GM21423 (cell line): Measurements from ENCODE around the gene CYP27B1.

ENCODE experiments used
- ATAC-seq: cut with Tn5 transposase; IDR thresholded peaks from one replicate; pipeline ENCODE4 v1.9.1; 2021; ENCODE audit warnings: mild to moderate bottlenecking, moderate library complexity; ENCODE audit not compliant: unreplicated experiment

Gene CYP27B1

DNA sequence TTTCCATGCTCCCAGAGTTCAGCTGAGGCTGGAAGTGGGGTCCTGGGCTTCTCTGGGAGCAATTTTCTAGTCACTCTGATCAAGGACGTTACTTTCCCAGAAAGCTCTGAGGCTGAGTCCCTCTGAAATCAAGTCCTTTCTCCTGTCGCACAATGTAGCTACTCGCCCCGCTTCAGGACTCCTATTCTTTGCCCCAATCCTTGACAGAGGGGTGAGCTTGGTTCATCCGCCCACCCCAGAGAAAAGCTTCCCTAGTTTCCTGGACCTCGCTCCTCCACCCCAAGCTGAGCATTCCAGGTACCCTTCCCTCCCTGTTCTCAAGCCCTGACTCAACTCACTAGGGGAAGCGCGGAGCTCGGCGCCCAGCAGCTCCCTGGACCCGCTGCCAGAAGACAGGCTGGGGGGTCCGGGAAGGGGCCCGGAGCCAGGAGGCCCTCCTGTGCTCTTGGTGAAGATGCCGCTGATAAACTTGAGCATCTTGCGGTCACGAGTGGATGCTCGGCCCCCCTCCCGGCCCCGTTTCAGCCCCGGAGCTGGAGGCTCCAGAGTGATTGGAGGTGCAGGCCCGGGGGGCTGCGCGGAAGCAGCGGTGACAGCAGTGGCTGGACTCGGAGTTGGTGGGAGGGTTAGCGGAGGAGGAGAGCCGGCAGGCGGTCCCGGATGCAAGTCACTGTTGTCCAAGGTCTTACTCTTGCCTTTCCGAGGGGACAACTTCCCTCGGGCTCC, 30.0 kb downstream of the CYP27B1 start:
- ATAC-seq, result no peak

DNA sequence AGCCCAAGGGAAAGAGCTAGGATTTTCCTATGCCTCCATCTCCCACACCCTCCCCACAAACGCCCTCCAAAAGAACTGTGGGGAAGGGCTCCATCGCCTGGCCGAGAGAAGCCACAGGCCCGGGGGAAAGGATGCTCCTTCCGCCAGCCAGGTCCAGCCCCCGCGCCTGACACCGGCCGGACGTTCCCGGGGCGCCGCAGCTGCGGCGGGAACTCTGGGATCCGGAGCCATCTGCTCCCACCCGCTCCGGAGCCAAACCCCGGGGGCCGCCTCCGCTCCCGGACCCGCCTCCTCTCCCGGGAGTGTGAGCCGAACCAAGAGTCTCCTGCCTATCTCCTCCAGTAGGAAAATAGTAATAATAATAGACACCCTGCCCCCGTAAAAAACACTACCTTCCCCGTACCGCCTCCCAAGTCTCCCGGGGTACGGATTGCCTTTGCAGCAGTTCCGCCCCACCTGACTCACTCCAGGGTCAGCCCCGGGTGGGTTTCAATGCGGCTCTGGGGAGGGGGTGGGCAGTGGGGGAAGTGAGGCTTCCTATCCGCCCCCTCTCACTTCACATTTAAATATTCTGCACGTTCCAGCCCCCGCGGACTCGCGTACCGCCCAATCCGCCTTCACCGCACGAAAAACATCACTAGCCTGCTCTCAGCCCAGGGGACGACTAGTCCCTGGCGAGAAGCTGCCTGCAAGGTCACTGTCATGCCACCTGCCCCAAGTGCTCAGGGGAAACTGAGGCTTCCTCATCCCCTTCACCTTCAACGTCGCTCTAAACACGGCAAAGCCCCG, 30.7 kb downstream of the CYP27B1 start:
- ATAC-seq, result no peak

DNA sequence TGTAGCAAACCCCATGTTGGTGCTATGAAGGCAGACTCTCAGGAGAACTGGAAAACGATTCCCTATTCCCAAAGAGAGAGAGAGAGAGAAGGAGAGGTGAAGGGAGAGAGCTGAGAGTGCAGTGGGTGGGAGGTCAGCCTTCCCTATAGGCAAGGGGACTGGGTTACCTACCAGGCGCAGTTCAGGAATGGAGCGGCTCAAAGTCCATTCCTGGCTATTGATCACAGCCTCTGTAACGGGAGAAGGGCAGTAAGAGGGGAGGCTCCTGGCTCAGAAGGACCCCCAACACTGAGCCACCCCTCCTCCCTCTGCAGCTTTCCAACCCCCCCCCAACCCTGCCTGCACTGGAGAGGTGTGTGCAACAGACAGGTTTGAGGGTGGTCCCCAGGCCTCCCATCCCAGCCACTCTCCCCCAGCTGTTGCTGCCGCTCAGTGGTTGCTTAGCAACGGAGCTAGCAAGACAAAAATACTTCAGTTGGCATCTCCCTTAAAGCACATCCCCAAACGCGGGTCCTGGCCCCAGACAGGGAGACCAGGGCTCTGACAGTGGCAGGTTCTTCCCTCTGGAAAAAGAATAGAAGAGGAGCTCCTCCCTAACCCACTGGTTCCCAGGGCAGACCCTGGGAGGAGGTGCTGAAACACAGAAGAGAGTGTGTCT, 31.6 kb downstream of the CYP27B1 start:
- ATAC-seq, result no peak

DNA sequence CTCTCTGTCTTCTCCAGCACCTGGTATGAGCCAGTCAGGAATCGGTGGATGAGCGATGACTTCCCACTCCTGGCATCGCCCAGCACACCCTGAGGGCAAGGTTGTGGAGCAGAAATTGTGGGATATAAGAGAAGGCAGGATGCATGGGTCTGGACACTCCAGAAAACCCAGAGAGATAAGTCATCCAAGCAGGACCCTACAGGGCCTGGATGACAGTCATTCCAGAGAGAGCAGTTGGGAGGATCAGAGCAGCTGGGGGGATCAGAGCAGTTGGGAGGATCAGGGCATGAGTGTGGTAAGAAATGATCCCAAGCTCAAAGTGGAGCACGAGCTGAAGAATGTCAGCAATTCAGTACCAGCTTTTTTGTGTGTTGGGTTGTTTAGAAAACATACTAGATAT, 32.3 kb downstream of the CYP27B1 start:
- ATAC-seq, result no peak

DNA sequence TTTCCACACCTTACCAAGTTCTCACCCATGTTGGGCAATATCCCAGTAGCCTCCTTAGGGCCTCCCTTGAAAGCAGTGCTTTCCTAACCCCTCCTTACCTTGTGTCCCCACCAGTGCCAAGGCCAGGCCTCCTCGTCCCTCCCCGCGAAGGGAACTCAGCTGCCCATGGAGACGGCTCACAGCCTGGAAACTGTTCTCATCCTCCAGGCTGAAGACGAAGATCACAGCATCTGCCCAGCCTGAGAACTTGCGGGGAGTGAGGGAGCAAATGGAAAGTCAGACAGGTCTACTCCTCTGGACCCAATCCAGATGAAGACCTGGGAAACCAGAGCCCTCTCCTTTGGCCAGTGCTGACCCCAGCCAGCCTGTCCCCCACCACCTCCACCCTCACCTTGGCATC, 33.0 kb downstream of the CYP27B1 start:
- no peak for ATAC-seq

DNA sequence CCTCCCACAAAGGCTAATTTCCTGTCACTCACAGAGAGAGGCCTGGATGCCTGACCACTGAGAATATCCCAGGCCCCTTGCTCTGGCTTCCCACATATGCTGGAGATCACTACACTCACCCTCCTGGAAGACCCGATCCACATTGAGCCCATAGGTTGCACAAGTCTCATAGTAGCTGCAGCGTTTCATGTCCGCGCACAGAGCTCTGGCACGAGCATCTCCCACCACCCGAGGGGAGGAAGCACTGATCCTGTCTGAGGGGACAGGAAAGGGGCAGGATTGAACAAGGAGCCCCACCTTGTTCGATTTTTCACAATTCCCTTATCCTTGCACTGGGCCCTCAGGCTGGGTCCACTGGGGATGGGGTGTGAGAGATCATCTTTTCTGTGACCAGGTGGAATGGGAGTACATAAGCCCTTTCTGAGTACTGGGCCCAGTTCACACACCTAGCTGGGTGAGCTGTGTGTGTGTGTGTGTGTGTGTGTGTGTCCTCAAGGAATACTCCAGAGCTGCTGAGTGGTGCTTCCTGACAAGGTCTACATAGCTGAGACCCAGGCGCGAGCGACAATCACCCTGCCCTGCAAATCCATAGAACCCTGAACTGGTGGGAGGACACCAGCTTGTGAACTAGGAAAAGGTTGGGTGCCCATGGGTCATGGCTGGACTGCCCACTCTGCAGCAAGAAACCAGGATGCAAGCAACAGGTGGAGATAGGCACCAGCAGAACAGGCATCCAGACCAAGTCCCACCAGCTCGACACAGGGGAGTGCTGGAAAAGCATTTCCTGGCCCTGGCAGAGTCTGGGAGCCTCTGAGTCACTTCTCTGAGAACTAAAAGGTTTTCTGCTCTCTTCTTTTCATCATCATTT, 33.9 kb downstream of the CYP27B1 start:
- no peak for ATAC-seq

DNA sequence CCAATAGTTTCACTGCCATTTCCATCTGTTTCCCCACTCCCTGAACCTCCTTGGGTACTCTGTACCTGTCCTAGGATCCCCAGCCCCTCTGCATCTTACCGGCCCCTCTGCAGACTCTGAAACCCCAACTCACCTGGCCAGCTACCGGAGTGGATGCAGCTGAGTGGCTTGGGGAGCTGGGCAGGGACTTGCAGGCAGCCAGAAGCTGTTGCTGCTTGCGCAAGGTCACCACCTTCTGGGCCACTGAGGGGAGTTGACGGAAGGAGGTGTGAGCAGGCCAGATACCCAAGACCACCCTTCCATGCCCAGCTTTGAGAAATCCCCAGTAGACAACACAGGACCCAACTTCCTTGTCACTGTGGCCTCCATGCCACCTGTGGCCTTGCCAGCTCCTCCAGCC, 34.6 kb downstream of the CYP27B1 start:
- no peak for ATAC-seq

DNA sequence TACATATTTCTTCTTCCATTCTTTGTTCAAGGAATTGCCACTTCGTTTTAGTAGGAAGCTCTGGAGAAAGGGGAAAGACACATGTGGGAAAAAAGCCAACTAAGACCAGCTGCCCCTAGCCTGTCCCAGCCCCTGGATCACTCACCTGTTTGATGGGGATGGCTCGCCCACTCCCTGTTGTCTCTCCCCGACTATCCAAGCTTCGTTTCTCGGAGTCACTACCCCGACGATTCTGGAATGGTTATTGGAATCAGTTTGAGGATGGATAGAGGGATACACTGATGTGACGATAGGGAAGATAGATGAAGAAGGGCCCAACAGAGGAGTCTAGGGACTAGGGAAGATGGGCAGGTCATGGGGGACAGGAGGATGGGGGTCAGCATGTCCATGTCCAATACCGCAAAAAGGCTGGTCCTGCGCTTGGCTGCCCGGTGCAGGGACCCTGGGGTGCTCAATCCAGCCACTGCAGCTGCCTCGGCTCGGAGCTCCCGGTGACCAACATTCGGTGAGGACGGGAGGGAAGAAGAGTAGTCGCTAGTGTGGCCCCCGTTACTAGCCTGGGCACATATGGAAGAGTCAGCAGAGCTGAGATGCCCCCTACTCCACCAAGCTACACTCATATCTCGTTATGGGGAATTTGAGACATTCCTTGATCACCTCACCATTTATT, 35.3 kb downstream of the CYP27B1 start:
- no peak for ATAC-seq

DNA sequence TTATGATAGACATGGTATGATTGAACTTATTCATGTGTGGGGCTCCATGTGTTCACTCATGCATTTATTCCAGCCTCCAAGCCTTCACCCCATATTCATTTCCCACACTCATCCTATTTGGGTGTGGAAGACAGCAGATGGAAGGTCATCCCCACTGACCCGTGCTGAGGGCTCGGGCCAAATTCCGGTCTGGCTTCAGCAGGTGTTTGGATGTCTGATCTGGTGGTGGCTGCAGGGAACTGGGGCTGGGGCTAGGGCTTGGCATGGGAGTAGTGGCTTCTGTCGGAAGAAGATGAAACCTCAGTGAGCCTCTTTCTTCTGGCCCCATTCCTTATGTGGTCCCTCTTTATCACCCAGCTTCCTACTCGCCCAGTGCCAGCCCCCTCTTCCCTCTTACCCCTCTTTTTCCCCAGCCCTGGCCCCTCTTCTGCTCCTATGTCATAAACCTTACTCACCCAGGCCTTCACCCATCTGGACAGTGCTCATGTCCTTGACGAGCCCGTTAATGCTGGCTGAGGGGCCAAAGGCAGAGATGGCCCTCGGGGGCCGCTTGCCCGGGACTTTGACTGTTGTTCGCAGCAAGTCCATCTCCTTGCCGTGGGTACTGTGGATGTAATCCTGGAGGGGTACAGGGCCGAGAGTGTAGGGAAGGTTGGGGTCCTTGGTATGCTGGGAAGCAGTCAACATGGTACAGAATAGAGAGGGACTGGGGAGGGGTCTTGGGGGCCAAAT, 36.4 kb downstream of the CYP27B1 start:
- ATAC-seq, result no peak

DNA sequence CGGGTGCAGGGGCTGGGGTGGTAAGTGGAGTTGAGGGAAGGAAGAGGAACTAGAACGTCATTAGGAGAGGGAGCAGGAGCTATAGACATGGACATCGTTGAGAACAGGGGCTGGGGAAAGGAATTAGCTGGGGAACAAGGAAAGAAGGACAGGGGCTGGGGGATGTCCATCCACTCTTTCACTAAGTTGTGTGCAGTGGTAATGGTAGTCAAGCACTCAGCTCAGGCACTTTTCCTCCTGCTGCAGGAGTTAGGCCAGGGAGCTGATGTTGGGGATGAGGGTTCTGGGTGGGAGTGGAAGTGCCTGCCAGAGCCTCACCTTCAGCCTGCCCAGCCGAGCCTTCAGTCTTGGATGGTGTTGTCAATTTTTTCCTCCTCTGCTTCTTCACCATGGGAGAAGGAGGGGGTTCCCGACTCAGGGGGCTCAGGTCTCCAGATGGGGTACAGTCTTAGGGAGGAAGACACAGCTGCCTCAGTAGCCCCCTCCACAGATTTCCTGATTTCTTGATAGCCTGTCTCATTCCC, 37.5 kb downstream of the CYP27B1 start:
- ATAC-seq, result no peak

DNA sequence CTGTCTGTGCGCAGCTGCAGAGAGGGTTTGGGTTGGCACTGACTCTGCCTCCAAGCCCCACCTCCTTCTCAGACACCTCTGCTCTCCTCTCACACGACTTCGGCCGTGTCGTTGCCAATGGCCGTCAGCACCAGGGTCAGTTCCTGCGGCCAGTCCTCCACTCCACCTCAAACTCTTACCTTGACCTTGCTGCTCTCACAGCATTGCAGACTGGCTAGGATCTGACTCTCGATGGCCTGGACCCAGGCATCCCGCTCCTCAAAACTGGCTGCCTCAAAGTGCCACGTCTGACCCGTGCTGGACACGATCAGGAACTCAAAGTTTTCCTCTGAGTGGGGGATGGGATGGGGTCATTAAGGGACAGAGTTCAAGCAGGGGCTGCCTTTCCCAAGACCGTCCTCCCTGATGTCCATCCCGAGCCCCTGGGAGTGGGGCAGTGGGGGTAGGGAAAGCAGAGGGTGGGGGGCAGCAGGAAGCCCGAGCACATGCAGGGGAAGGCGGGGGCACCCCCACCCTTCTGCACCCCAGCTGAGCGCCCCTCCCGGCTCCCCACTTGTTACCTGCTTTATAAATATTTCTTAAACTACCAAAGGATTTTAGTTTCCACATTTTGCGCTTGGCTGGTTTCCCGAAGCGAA, 39.0 kb downstream of the CYP27B1 start:
- ATAC-seq, result no peak

DNA sequence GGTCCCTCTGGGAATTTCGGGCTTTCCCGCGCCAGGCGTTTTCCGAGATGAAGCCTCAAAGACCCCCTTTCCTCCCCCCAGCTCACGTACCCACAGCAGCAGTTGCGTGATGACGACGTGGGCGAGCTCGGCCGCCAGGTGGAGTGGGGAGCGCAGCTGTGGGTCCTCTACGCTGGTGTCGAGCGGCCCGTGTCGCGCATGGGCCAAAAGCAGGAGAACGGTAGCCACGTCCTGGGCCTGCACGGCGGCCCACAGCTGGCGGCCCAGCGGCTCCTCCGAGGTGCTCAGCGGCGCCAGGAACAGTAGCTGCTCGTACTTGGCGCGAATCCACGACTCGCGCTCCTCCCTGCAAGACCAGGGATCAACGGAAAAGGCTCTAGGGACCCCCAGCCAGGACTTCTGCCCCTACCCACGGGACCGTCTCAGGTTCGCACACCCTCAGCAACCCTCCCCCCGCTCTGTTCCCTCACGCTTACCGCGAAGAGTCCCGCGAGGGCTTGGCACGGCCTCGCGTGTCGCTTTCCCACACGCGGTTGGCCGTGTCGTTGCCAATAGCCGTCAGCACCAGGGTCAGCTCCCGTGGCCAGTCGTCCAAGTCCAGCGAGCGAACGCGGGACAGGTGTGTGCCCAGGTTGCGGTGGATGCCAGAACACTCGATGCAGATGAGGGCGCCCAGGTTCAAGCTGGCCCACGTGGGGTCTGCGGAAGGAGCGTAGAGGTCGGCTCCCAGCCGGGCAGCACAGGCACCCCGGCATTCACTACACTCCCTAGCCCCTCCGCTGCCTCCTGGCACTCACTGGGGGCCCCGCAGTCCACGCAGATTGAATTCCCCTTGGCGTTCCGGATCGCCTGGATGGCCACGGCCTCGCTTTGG, 39.8 kb downstream of the CYP27B1 start:
- ATAC-seq, result no peak

DNA sequence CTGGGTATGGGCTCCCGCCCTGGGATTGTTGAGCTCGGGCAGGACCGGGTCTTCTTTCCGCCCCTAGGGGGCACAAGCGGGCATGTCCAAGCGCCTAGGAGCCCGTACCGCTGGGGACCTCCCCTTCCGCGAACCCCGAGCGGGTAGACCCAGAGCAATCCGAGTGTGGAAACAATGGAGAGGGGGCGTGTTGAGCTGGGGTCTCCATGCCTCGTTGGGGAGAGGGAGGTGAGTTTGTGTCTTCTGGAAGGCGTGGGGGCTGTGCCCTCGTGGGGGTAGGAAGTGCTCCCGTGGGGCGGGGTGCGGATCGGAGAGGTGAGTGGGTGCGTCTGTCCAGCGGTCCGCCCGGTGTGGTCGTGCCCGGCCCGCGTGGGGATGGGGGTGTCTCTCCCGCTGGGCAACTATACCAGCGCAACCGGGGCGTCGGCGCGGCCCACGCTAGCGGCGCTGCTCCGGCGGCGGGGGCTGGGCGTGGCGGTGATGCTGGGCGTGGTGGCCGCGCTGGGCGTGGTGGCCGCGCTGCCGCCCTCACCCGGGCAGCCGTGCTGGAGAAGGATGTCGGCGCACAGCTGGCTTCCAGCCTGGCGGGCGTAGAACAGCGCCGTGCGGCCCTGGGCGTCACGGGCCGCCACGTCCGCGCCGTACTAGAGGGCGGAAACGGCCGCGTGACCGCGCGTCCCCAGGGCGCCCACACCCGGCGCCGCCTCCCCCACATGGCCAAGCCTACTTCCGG, 40.6 kb downstream of the CYP27B1 start:
- no peak for ATAC-seq

DNA sequence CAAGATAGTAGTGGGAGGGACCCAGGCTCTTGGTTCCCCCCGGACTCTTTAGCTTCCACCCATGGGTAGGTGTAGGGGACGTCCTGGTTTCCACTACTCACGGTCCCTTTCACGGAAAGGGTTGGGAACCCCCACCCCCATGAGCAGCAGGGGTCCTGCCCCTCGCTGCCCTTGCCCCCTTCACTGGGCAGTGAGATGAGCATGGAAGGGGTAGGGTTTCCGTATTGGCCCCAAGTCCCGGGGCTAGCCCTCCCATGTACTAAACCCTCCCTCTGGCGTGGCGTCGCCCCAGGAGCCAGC, 41.1 kb downstream of the CYP27B1 start:
- no peak for ATAC-seq

DNA sequence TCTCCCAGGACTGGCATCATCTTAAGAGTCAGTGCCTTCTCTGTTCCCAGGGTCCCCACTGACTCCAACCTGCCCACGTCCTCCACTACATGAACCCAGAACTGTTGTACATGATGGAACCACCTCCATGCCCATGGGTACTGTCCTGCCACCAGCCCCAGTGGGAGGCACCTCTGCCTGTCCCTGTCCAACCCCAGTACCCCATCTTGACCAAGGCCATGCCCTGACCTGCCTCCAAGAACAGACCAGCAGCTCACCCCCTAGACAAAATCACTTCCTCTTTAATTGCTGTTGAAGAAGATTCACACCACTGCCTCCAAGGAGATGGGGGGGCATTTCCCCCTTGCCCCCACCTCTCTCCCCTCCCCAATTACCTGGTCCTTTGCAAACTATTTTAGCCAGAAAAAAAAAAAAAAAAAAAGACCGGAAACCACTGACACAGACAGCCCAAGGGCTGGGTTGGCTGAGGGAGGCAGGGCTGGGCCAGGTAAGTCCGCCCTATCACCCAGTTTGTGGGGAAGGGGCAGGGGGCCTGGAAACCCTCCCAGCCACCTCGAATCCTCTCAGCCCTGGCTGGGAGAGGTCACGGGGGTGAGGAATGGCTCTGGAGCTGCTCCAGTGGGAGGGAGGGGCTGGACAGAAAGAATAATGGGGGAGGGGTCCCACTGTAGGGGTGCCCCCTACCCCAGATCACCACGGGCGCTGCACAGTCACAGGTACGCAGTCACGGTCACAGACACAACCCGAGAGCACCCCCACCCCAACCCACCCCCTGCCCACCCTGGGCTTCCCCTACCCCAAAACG, 41.7 kb downstream of the CYP27B1 start:
- ATAC-seq, result no peak

DNA sequence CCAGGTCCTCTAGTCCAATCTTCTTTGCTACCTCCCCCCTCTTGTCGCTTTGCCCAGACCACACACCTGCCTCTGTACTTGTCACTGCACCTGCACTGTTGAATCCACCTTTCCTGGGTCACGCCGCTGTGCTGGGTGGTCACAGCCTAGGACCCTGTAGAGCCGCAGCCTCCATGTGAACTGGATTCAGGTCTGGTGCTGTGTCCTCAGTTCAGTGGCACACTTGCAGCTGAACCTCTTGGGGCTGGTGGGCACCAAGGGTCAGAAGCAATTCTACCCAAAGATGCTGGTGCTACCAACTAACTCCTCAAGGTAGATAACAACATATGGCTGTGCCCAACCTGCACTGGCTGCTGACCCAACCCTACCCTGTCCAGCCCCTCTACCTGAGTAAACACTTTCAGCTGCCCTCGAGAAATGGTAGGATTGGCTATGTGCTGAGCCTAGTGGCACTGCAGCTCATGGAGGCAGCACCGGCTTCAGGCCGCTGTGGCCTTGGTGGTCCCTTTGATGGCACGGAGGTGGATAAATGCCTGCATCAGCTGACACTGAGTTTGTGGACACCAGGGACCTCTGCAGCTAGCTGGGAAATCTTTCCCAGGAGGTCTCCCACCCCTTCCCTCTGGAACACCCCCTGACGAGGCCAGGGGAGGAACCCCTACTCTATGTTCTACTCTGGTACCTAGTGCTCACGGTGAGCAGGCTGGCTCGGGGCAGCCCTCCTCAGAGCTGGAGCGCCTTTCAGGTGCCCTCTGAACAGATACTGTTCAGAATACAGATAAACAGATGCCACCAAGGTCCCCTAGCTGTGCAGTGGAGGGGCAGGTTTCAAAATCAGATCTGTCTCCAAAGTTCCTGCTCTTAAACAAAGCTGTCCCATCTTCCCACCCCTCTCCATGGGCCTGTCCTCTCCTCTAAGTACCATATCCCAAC, 42.6 kb downstream of the CYP27B1 start:
- no peak for ATAC-seq
